Effector memory CD4-positive, alpha-beta T cell (primary cell): Measurements from ENCODE around the gene CTSG.
"Not testable (repeated sequence)": the region's sequence is repeated elsewhere in the genome, so short reads cannot be mapped to it uniquely, and the experiment has no call there.

Source experiments
- DNase-seq, 3 donors: peaks; one replicate each; pipeline ENCODE4 v3.0.0-alpha.2; 2020
- H3K27ac ChIP-seq: 2 replicates; pipeline ENCODE4 v1.7.0; 2013; ENCODE audit warnings: mild to moderate bottlenecking, low read length, moderate library complexity; ENCODE audit not compliant: insufficient read depth, poor library complexity, severe bottlenecking
- H3K27me3 ChIP-seq: replicated peaks from 2 replicates; pipeline ENCODE4 v1.7.0; 2013; ENCODE audit warnings: mild to moderate bottlenecking, low read length; ENCODE audit not compliant: insufficient read depth, control insufficient read depth, poor library complexity, severe bottlenecking
- H3K36me3 ChIP-seq: 2 replicates; pipeline ENCODE4 v1.7.0; 2013; ENCODE audit warnings: mild to moderate bottlenecking, low read length, moderate library complexity; ENCODE audit not compliant: control insufficient read depth, insufficient read depth
- H3K4me1 ChIP-seq: 2 replicates; pipeline ENCODE4 v1.7.0; 2013; ENCODE audit warnings: low read length, mild to moderate bottlenecking; ENCODE audit not compliant: control insufficient read depth, insufficient read depth, poor library complexity, severe bottlenecking
- H3K4me3 ChIP-seq: 2 replicates; pipeline ENCODE4 v1.7.0; 2013; ENCODE audit warnings: low read length, low read depth, mild to moderate bottlenecking; ENCODE audit not compliant: insufficient read depth, poor library complexity, severe bottlenecking
- H3K9me3 ChIP-seq: 2 replicates; pipeline ENCODE4 v1.7.0; 2013; ENCODE audit warnings: mild to moderate bottlenecking, low read length, moderate library complexity; ENCODE audit not compliant: control insufficient read depth

Gene CTSG

DNA sequence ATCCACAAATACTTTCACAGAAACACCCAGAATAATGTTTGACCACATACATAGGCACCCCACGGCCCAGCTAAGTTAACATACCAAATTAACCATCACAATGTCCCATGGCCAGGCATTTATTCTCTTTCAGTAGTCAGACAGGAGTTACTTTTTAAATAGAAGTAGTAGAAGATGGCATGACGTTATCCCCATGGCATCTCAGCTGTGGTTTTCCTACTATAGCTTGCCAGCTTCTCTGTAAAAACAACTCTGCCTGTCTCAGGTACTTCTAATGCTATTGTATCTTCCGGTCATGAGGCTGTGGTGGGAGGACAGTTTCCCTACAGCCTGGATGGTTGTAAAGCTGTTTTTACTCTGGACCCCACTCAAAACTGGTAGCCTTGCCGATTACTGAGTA, 19.3 kb downstream of the CTSG start:
- no peaks in the 10 kb centered on the region for H3K9me3 ChIP-seq
- H3K36me3 ChIP-seq: no peaks in the 10 kb centered on the region
- no peak overlapping the region for H3K27ac ChIP-seq
- H3K4me1 ChIP-seq: no peaks in the 10 kb centered on the region
- H3K4me3 ChIP-seq: no peak overlapping the region
- no peak for DNase-seq
- H3K27me3 ChIP-seq: no peaks in the 10 kb centered on the region

DNA sequence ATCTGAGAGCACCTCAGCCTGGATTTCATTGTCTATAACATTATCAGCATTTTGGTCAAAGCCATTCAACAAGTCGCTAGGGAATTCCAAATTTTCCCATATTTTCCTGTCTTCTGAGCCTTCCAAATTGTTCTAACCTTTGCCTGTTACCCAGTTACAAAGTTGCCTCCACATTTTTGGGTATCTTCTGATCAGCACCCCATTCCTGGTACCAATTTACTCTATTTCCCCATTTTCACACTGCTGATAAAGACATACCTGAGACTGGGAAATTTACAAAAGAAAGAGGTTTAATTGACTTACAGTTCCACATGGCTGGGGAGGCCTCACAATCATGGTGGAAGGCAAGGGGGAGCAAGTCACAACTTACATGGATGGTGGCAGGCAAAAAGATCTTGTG, 27.0 kb downstream of the CTSG start:
- not testable (repeated sequence) for H3K27ac ChIP-seq, H3K9me3 ChIP-seq, H3K36me3 ChIP-seq, H3K4me3 ChIP-seq, H3K4me1 ChIP-seq, DNase-seq, H3K27me3 ChIP-seq

DNA sequence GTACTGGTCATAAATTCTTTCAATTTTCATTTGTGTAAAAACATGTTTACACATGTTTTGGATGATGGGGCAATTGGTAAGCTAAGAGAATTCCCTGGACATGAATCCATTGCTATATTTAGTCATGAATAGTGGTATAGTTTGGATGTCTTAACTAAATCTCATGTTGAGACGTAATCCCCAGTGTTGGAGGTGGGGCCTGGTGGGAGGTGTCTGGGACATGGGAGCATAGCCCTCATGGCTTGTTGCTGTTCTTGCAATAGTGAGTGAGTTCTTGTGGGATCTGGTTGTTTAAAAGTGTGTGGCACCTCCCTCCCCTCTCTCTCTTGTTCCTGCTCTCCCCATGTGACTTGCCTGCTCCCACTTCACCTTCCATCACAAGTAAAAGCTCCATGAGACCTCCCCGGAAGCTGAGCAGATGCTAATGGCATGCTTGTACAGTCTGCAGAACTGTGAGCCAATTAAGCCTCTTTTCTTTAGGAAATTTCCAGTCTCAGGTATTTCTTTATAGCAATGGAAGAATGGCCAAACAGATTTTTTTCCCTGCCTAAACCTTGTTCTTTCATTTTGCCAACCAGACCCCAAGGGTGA, 33.6 kb downstream of the CTSG start:
- H3K4me1 ChIP-seq: no peaks in the 10 kb centered on the region
- no peak overlapping the region for H3K27ac ChIP-seq
- no peak for DNase-seq
- H3K4me3 ChIP-seq: no peak overlapping the region
- H3K9me3 ChIP-seq: no peaks in the 10 kb centered on the region
- no peaks in the 10 kb centered on the region for H3K27me3 ChIP-seq
- no peaks in the 10 kb centered on the region for H3K36me3 ChIP-seq

DNA sequence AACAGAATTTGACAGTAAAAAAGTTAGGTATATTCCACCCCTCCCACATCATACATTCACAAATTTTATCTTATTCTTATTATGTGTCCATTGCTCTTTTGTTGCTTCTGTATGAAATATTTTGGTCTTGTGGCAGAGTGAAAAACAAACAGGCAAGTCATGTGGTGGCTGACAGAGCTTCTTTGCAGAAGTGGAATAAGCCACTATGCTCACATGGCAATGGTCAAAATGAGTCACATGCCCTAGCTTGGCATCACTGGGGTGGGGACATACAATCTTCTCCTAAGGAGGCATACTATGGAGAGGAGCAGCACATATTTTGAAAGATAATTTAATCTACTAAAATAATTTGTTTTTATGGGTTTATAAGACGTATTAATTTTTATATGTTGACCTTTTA, 40.3 kb downstream of the CTSG start:
- Histone ChIP-seq H3K4me3 (no peak overlapping the region), H3K27me3 (no peaks in the 10 kb centered on the region), H3K36me3 (no peaks in the 10 kb centered on the region), H3K9me3 (no peaks in the 10 kb centered on the region), H3K27ac (no peak overlapping the region), H3K4me1 (no peaks in the 10 kb centered on the region)
- no peak for DNase-seq

DNA sequence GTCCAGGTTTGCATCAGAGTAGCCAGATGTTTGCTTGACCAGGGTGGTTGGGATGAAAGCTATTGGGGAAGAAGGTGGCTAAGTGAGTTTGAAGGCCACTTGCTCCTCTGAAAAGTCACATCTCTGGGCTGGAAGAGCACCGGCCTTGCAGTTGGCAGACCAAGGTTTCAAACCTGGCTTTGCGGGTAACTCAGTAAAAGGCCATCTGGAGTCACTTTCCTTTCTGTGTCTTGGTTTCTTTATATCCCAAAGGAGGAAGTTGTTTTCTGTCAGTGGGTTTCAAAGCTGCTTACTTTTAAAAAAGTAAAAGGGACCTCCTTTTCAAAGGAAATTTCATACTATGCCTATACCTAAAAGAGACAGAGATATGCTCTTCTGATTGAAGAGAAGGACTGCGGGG, 41.8 kb downstream of the CTSG start:
- Histone ChIP-seq H3K4me1 (no peaks in the 10 kb centered on the region), H3K4me3 (no peak overlapping the region), H3K27me3 (no peaks in the 10 kb centered on the region), H3K9me3 (no peaks in the 10 kb centered on the region), H3K27ac (no peak overlapping the region), H3K36me3 (no peaks in the 10 kb centered on the region)
- DNase-seq: no peak

DNA sequence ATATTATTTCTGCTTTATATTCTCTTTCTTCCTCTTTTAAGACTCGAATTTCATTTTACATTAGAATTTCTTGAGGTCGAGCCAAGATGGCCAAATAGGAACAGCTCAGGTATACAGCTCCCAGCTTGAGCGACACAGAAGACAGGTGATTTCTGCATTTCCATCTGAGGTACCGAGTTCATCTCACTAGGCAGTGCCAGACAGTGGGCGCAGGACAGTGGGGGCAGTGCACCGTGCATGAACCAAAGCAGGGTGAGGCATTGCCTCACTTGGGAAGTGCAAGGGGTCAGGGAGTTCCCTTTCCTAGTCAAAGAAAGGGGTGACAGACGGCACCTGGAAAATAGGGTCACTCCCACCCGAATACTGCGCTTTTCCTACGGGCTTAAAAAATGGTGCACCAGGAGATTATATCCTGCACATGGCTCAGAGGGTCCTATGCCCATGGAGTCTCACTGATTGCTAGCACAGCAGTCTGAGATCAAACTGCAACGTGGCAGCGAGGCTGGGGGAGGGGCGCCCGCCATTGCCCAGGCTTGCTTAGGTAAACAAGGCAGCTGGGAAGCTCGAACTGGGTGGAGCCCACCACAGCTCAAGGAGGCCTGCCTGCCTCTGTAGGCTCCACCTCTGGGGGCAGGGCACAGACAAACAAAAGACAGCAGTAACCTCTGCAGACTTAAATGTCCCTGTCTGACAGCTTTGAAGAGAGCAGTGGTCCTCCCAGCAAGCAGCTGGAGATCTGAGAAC, 50.0 kb downstream of the CTSG start:
- H3K36me3 ChIP-seq, H3K9me3 ChIP-seq, H3K27ac ChIP-seq, H3K4me1 ChIP-seq, DNase-seq, H3K4me3 ChIP-seq, H3K27me3 ChIP-seq: not testable (repeated sequence)
